HEK293T (cell line): ENCODE results near the gene TMEM9B.
"Not testable (repeated sequence)": the region's sequence is repeated elsewhere in the genome, so short reads cannot be mapped to it uniquely, and the experiment has no call there.

Source experiments
- CTCF ChIA-PET: fragments of 350-600 bp; formaldehyde crosslinking; extraction: SDS; loops from one replicate; lab custom pipeline; 2021; ENCODE audit warnings: antibody characterized with exemption, inconsistent platforms; lab: Yijun Ruan, JAX
- POLR2A ChIA-PET: fragments of 350-600 bp; formaldehyde crosslinking; extraction: SDS; loops from one replicate; lab custom pipeline; 2020; ENCODE audit warnings: antibody characterized with exemption, inconsistent platforms; lab: Yijun Ruan, JAX
- DNase-seq: peaks from one replicate; pipeline ENCODE4 v3.0.0; 2012; ENCODE audit warnings: mixed read lengths; ENCODE audit errors: extremely low spot score
- ARNT ChIP-seq: fragments of 450-650 bp; IDR thresholded peaks from 2 replicates; pipeline ENCODE4 v1.6.1; 2017; ENCODE audit warnings: mild to moderate bottlenecking
- BHLHE40 ChIP-seq: fragments of 450-650 bp; IDR thresholded peaks from 2 replicates; pipeline ENCODE4 v1.6.1; 2016; ENCODE audit warnings: mild to moderate bottlenecking, moderate library complexity, borderline replicate concordance
- CTBP1 ChIP-seq: fragments of 450-650 bp; IDR thresholded peaks from 2 replicates; pipeline ENCODE4 v1.6.1; 2016; ENCODE audit warnings: borderline replicate concordance
- ELF4 ChIP-seq: fragments of 450-650 bp; IDR thresholded peaks from 2 replicates; pipeline ENCODE4 v1.6.1; 2017; ENCODE audit warnings: antibody characterized with exemption
- FOXA1 ChIP-seq: fragments of 450-650 bp; IDR thresholded peaks from 2 replicates; pipeline ENCODE4 v1.6.1; 2016; ENCODE audit warnings: mild to moderate bottlenecking
- FOXK2 ChIP-seq: fragments of 450-650 bp; IDR thresholded peaks from 2 replicates; pipeline ENCODE4 v1.6.1; 2016; ENCODE audit warnings: mild to moderate bottlenecking
- FOXM1 ChIP-seq: fragments of 450-650 bp; IDR thresholded peaks from 2 replicates; pipeline ENCODE4 v1.6.1; 2017; ENCODE audit warnings: mild to moderate bottlenecking, borderline replicate concordance
- HDGF ChIP-seq: fragments of 450-650 bp; IDR thresholded peaks from 2 replicates; pipeline ENCODE4 v1.6.1; 2017; ENCODE audit warnings: antibody characterized with exemption, borderline replicate concordance
- L3MBTL2 ChIP-seq: fragments of 450-650 bp; conservative IDR thresholded peaks from 2 replicates; pipeline ENCODE4 v1.6.1; 2016; ENCODE audit warnings: mild to moderate bottlenecking
- LEF1 ChIP-seq: fragments of 450-650 bp; IDR thresholded peaks from 2 replicates; pipeline ENCODE4 v1.6.1; 2017; ENCODE audit warnings: mild to moderate bottlenecking, borderline replicate concordance
- NFRKB ChIP-seq: fragments of 450-650 bp; IDR thresholded peaks from 2 replicates; pipeline ENCODE4 v1.6.1; 2016; ENCODE audit warnings: mild to moderate bottlenecking, moderate library complexity
- SP1 ChIP-seq: fragments of 450-650 bp; IDR thresholded peaks from 2 replicates; pipeline ENCODE4 v1.6.1; 2017
- SUZ12 ChIP-seq: fragments of 450-650 bp; IDR thresholded peaks from 2 replicates; pipeline ENCODE4 v1.6.1; 2016; ENCODE audit warnings: mild to moderate bottlenecking
- TARDBP ChIP-seq: fragments of 450-650 bp; IDR thresholded peaks from 2 replicates; pipeline ENCODE4 v1.6.1; 2016
- ZNF384 ChIP-seq: fragments of 450-650 bp; IDR thresholded peaks from 2 replicates; pipeline ENCODE4 v1.6.1; 2016
- TF ChIP-seq, protein P1 (sequence below): fragments of 450-650 bp; IDR thresholded peaks from 2 replicates; pipeline ENCODE4 v1.6.1; 2016

Gene TMEM9B

DNA sequence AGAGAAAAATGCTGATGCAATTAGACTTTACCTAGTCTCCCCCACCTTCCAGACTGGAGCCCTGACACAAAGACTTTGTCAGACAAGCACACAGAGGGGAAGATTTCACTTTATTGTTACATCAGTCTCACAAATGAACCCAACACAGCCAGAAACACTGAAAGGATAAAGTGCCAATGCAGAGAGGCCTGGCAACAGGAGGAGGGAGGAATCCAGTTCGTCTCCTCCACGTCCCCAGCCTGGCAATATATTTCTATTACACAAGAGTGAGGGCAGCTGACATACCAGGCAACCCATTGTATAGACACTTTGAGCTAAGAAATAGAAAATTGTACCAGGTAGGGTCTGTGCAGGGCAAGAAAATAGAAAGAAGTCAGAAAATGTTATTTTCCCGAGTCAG, 16.2 kb upstream of the TMEM9B start:
- CTCF ChIA-PET = interaction anchor here (1.2 kb wide), 1 partner anchor 20 kb away, joined by 3 read pairs; no protein-coding TSS in a partner anchor

GRCh38 chr11:8979365-8979764, 15.1 kb upstream of the TMEM9B start:
- CTCF ChIA-PET, DNase-seq, POLR2A ChIA-PET: not testable (repeated sequence)

More for the DNA sequence above, 16.2 kb upstream of the TMEM9B start:
- POLR2A ChIA-PET = interaction anchor here (0.9 to 1.4 kb wide), 2 partner anchors 16 to 70 kb away, joined by 3 read pairs; partner anchors contain the start of gene AKIP1
- TF ChIP-seq LEF1 (no peak), TARDBP (no peak), HDGF (no peak)
- DNase-seq = no peak

DNA sequence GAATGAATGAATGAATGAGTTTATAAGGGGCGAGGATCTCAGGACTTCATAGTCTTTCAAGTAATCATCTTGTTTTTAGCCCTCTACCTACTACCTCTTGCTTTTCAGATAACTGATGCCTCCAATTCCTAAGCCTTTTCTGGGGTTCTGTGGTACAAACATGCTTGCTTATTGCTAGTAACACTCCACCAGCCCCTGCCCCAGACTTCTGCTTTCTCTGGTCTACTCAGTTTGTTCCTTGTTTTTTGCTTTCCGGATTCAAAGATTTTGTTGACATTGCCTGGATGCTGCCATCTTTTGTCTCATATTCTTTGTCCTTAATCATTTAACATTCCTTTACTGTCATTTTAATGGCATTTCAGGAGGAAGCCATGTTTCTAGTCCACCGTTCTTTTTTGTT, 8.9 kb upstream of the TMEM9B start:
- DNase-seq = no peak
- ChIA-PET POLR2A (no interaction called here), CTCF (no interaction called here)
- TF ChIP-seq FOXK2 (no peak), ZNF384 (no peak), HDGF (no peak), SUZ12 (no peak), ELF4 (no peak), SP1 (no peak), CTBP1 (no peak), TARDBP (no peak), NFRKB (no peak), L3MBTL2 (no peak), BHLHE40 (no peak), FOXM1 (no peak), LEF1 (no peak), ARNT (no peak), FOXA1 (no peak)
- TF ChIP-seq, protein P1, sequence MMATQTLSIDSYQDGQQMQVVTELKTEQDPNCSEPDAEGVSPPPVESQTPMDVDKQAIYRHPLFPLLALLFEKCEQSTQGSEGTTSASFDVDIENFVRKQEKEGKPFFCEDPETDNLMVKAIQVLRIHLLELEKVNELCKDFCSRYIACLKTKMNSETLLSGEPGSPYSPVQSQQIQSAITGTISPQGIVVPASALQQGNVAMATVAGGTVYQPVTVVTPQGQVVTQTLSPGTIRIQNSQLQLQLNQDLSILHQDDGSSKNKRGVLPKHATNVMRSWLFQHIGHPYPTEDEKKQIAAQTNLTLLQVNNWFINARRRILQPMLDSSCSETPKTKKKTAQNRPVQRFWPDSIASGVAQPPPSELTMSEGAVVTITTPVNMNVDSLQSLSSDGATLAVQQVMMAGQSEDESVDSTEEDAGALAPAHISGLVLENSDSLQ = no peak

- TF ChIP-seq NFRKB (no peak), ARNT (no peak), FOXA1 (no peak), LEF1 (no peak), FOXM1 (no peak), ELF4 (no peak), SP1 (no peak), HDGF (no peak), CTBP1 (no peak), TARDBP (no peak), BHLHE40 (no peak), FOXK2 (no peak), L3MBTL2 (no peak), SUZ12 (no peak), ZNF384 (no peak)
- TF ChIP-seq, protein P1 = no peak
- ChIA-PET POLR2A (no interaction called here), CTCF (no interaction called here)
- DNase-seq = no peak
Observed at GRCh38 chr11:8971924-8972316, 7.7 kb upstream of the TMEM9B start.

- POLR2A ChIA-PET = no interaction called here
- CTCF ChIA-PET = no interaction called here
- no peak for TF ChIP-seq SUZ12
- TF ChIP-seq ARNT = no peak
- no peak for TF ChIP-seq FOXK2
- TF ChIP-seq CTBP1 = no peak
- TF ChIP-seq HDGF = no peak
- TF ChIP-seq TARDBP = no peak
- TF ChIP-seq NFRKB = no peak
- TF ChIP-seq FOXM1 = no peak
- no peak for TF ChIP-seq ZNF384
- TF ChIP-seq, protein P1 = no peak
- no peak for TF ChIP-seq FOXA1
- TF ChIP-seq ELF4 = no peak
- no peak for TF ChIP-seq BHLHE40
- no peak for TF ChIP-seq SP1
- TF ChIP-seq LEF1 = no peak
- TF ChIP-seq L3MBTL2 = no peak
- DNase-seq = no peak
Observed at GRCh38 chr11:8971196-8971923, 7.1 kb upstream of the TMEM9B start.

DNA sequence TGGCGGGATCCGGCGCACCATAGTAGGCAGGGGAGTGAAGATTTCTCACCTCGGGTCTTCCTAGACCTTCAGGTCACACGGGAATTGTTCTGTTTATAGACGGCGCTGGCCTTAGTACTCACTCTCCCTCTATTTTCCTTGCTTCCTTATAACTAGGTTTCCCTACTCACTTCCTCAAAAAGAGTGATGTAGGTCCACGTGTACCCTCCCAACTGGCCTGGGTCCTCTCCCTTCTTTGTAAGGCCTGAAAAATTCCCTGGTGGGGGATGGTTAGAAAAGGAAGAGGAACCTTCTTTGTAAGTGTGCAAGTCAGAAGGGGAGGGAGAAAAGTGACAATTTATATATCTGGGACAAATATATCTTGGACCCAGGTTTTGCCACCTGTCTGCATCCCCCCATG, 2.9 kb upstream of the TMEM9B start:
- ChIA-PET CTCF (no interaction called here), POLR2A (no interaction called here)
- TF ChIP-seq CTBP1 (no peak), HDGF (no peak), SUZ12 (no peak), ELF4 (no peak), LEF1 (no peak), SP1 (no peak), ZNF384 (no peak), FOXM1 (no peak), NFRKB (no peak), FOXK2 (no peak), TARDBP (no peak), FOXA1 (no peak), ARNT (no peak), L3MBTL2 (no peak), BHLHE40 (no peak)
- TF ChIP-seq, protein P1 = no peak
- DNase-seq = no peak
